PC-9 (cell line): ENCODE data around the gene ZBTB7A. TPM values are rescaled to one million over a fixed set of nuclear protein-coding genes. Genes with fewer than 3 reads are reported as not detected.
A peak's percentile ranks its signal among the peaks of the same experiment; 100 is the strongest.

Experiments used
- BruUV-seq: library from RNA; stranded (reverse); fragments of 400-500 nt; replicated peaks from 2 replicates; lab custom pipeline; 2021; lab: Mats Ljungman, UMichigan
- CTCF ChIA-PET: fragments of 300-600 bp; sonication (Branson Sonifier 250); formaldehyde crosslinking; loops from one replicate; lab custom pipeline; 2022; ENCODE audit warnings: antibody characterized with exemption; lab: Charles Lee
- POLR2A ChIA-PET: fragments of 300-600 bp; sonication (Branson Sonifier 250); formaldehyde crosslinking; loops from one replicate; lab custom pipeline; 2022; ENCODE audit warnings: antibody characterized with exemption; ENCODE audit not compliant: unreplicated experiment; lab: Charles Lee
- DNase-seq, 2 experiments: peaks; one replicate each; pipeline versions ENCODE4 v3.0.0 to v3.0.0-alpha.2; 2015 to 2022; ENCODE audit warnings: mixed read lengths in 1 of 2
- H2AFZ ChIP-seq: fragments of 200-600 bp; sonication (generic); 2 replicates; pipeline ENCODE4 v1.8.1; 2017; ENCODE audit warnings: antibody characterized with exemption
- H3F3A ChIP-seq: fragments of 200-600 bp; sonication (generic); 2 replicates; pipeline ENCODE4 v1.8.1; 2017; ENCODE audit warnings: antibody characterized with exemption, mild to moderate bottlenecking, low read depth; ENCODE audit not compliant: insufficient read depth
- H3K27ac ChIP-seq: fragments of 200-600 bp; sonication (generic); 2 replicates; pipeline ENCODE4 v1.6.1; 2016; ENCODE audit warnings: mixed run types
- H3K27me3 ChIP-seq: fragments of 200-600 bp; sonication (generic); 2 replicates; pipeline ENCODE4 v1.6.1; 2016; ENCODE audit warnings: low read depth, mixed run types; ENCODE audit not compliant: insufficient read depth
- H3K36me3 ChIP-seq: fragments of 200-600 bp; sonication (generic); 2 replicates; pipeline ENCODE4 v1.6.1; 2016; ENCODE audit warnings: low read depth, mixed run types
- H3K4me1 ChIP-seq: fragments of 200-600 bp; sonication (generic); replicated peaks from 2 replicates; pipeline ENCODE4 v1.6.1; 2016; ENCODE audit warnings: mixed run types; ENCODE audit not compliant: insufficient read depth
- H3K4me2 ChIP-seq: fragments of 200-600 bp; sonication (generic); 2 replicates; pipeline ENCODE4 v1.6.1; 2017; ENCODE audit warnings: mixed run types
- H3K4me3 ChIP-seq: fragments of 200-600 bp; sonication (generic); 2 replicates; pipeline ENCODE4 v1.6.1; 2016; ENCODE audit warnings: mixed run types
- H3K79me2 ChIP-seq: fragments of 200-600 bp; sonication (generic); 2 replicates; pipeline ENCODE4 v1.6.1; 2017; ENCODE audit warnings: low read depth, mixed run types
- H3K9me2 ChIP-seq: fragments of 200-600 bp; sonication (generic); 2 replicates; pipeline ENCODE4 v1.8.1; 2017; ENCODE audit warnings: mild to moderate bottlenecking; ENCODE audit not compliant: insufficient read depth
- H3K9me3 ChIP-seq: fragments of 200-600 bp; sonication (generic); 2 replicates; pipeline ENCODE4 v1.8.1; 2016; ENCODE audit warnings: low read depth; ENCODE audit not compliant: insufficient read depth
- H4K20me1 ChIP-seq: fragments of 200-600 bp; sonication (generic); 2 replicates; pipeline ENCODE4 v1.8.1; 2017; ENCODE audit not compliant: insufficient read depth
- EZH2 ChIP-seq: fragments of 200-600 bp; sonication (generic); IDR thresholded peaks from 2 replicates; pipeline ENCODE4 v1.8.0; 2017; ENCODE audit warnings: antibody characterized with exemption, low read depth
- intact Hi-C: fragments of 100-400 bp; cut with micrococcal nuclease; formaldehyde crosslinking; loops from one replicate; pipeline ENCODE4 v1.10.0; 2022; ENCODE audit not compliant: unreplicated experiment
- total RNA-seq: library from RNA; stranded (reverse); gene quantifications from 2 replicates; pipeline ENCODE4 v1.2.3, GENCODE V29; 2021
- TF ChIP-seq, protein P1 (sequence below): fragments of 200-600 bp; sonication (generic); conservative IDR thresholded peaks from 2 replicates; pipeline ENCODE4 v1.6.1; 2017; ENCODE audit warnings: mixed run types, antibody characterized with exemption, mild to moderate bottlenecking, moderate library complexity

Gene ZBTB7A
- total RNA-seq, 1 experiment from 2014 or later, result 41.2 TPM

DNA sequence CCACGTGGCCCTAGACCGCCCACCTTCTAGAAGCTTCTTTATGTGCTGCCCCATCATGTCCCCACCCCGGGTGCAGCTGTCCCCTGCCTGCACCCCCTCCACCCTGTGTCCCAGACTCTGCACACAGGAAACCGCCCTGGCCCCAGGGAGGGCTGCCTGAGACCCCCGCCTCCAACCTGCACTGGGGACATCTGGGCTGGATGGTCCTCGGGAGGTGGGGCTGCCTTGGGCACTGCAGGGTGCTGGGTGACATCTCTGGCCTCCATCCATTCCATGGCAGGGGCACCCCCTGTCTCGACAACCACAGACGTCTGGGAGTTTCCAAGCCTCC, 17.8 kb upstream of the ZBTB7A start:
- H3K79me2 ChIP-seq, result no peaks in the 10 kb centered on the region
- H4K20me1 ChIP-seq, result no peaks in the 10 kb centered on the region
- BruUV-seq, result no TSS peak
- intact Hi-C loops, result loop anchor here (1.0 kb wide), 1 partner anchor 18 kb away; the partner anchor contains the start of gene ZBTB7A
- no peaks in the 10 kb centered on the region for H3K9me2 ChIP-seq
- peak overlapping the region; percentile 80 for H3K27ac ChIP-seq
- peak overlapping the region; percentile 72 for H3K4me2 ChIP-seq
- peak overlapping the region; percentile 43; the same call in 1 of the 2 replicates for H3K4me3 ChIP-seq
- H3K9me3 ChIP-seq, result no peaks in the 10 kb centered on the region
- no peaks in the 10 kb centered on the region for H3K36me3 ChIP-seq
- TF ChIP-seq, protein P1, sequence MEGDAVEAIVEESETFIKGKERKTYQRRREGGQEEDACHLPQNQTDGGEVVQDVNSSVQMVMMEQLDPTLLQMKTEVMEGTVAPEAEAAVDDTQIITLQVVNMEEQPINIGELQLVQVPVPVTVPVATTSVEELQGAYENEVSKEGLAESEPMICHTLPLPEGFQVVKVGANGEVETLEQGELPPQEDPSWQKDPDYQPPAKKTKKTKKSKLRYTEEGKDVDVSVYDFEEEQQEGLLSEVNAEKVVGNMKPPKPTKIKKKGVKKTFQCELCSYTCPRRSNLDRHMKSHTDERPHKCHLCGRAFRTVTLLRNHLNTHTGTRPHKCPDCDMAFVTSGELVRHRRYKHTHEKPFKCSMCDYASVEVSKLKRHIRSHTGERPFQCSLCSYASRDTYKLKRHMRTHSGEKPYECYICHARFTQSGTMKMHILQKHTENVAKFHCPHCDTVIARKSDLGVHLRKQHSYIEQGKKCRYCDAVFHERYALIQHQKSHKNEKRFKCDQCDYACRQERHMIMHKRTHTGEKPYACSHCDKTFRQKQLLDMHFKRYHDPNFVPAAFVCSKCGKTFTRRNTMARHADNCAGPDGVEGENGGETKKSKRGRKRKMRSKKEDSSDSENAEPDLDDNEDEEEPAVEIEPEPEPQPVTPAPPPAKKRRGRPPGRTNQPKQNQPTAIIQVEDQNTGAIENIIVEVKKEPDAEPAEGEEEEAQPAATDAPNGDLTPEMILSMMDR, result no peak
- no peak for TF ChIP-seq EZH2
- no peak for DNase-seq
- CTCF ChIA-PET, result no interaction called here
- H3K4me1 ChIP-seq, result peaks cover 31% of the 10 kb centered on the region
- peaks cover 29% of the 10 kb centered on the region; the same call in 1 of the 2 replicates for H3F3A ChIP-seq
- POLR2A ChIA-PET, result no interaction called here
- H3K27me3 ChIP-seq, result no peaks in the 10 kb centered on the region
- no peak overlapping the region for H2AFZ ChIP-seq

DNA sequence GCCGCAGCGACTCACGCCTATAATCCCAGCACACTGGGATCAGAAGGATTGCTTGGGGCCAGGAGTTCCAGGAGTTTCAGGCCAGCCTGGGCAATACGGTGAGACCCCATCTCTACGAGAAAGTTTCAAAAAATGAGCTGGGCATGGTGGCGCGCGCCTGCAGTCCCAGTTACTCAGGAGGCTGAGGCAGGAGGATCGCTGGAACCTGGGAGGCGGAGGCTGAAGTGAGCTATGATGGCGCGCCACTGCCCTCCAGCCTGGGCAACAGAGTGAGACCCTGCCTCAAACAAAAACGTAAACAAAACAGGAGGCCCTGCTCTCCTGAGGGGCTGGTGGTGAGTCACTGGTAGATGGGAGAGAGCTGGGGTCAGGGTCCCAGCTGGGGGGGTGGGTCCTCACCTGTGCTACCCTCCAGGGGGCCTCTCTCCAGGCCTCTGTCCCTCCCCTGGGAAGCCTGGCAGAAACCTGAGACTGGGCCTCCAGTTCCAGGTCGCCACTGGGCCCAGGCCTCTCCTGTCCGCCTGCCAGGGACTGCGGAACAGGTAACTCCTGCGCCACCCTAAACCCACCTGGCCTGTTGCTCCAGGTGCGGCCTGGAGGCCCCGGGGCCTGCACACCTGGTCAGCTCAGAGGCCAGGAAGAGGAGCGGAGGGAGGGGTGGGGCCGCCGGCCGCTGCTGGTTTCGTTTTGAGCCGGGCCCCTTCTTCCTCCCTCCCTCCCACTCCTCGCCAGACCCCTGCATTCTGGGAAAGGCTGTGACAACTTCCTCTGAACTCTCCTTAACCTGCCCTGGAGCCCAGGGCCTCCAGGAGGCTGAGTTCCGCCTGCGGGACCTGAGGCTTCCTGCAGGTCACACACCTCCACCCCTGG, 17.2 kb upstream of the ZBTB7A start:
- ChIA-PET CTCF (no interaction called here), POLR2A (no interaction called here)
- peak overlapping the region; percentile 43; the same call in 1 of the 2 replicates for H3K4me3 ChIP-seq
- no peaks in the 10 kb centered on the region for H4K20me1 ChIP-seq
- H3F3A ChIP-seq, result peaks cover 29% of the 10 kb centered on the region; the same call in 1 of the 2 replicates
- H3K36me3 ChIP-seq, result no peaks in the 10 kb centered on the region
- BruUV-seq, result no TSS peak
- no peak for TF ChIP-seq EZH2
- TF ChIP-seq, protein P1, result no peak
- intact Hi-C loops, result loop anchor here (1.0 kb wide), 1 partner anchor 18 kb away; the partner anchor contains the start of gene ZBTB7A
- H3K4me2 ChIP-seq, result peak overlapping the region; percentile 72
- peak overlapping the region; percentile 80 for H3K27ac ChIP-seq
- peak; percentile 82 to 86 for DNase-seq
- H3K9me2 ChIP-seq, result no peaks in the 10 kb centered on the region
- no peaks in the 10 kb centered on the region for H3K27me3 ChIP-seq
- H3K4me1 ChIP-seq, result peaks cover 31% of the 10 kb centered on the region
- no peaks in the 10 kb centered on the region for H3K79me2 ChIP-seq
- no peak overlapping the region for H2AFZ ChIP-seq
- no peaks in the 10 kb centered on the region for H3K9me3 ChIP-seq

DNA sequence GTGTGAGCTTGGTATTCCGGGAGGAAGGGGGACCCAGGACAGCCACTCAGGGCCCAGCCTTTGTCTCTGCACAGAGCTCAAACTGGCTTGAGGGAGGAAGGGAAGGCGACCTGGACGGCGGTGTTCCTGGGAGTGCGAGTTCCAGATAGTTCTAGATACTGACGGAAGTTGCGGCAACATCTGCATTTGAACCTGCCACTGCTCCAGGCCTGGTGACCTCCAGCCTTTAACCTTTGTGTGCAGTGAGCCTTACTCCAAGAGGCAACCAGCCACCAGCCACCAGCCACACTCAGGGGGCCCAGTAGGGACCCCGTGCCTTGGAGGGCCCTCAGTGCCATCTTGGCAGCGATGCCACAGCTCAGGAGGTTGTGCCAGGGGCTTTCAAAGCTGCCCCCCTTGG, 15.5 kb upstream of the ZBTB7A start:
- Histone ChIP-seq H3K27me3 (no peaks in the 10 kb centered on the region), H2AFZ (no peak overlapping the region), H3F3A (peaks cover 29% of the 10 kb centered on the region; the same call in 1 of the 2 replicates), H3K4me3 (no peak overlapping the region), H3K9me2 (no peaks in the 10 kb centered on the region), H3K36me3 (no peaks in the 10 kb centered on the region), H4K20me1 (no peaks in the 10 kb centered on the region), H3K9me3 (no peaks in the 10 kb centered on the region), H3K27ac (no peak overlapping the region), H3K4me1 (peaks cover 31% of the 10 kb centered on the region), H3K4me2 (no peak overlapping the region), H3K79me2 (no peaks in the 10 kb centered on the region)
- no TSS peak for BruUV-seq
- DNase-seq, result no peak
- ChIA-PET POLR2A (no interaction called here), CTCF (no interaction called here)
- TF ChIP-seq, protein P1, result no peak
- TF ChIP-seq EZH2, result no peak
- intact Hi-C loops, result no loop called here
